HG03565 (cell line): ENCODE measurements around the gene CHSY1.
A peak's percentile ranks its signal among the peaks of the same experiment; 100 is the strongest.

Experiments used
- ATAC-seq: cut with Tn5 transposase; IDR thresholded peaks from one replicate; pipeline ENCODE4 v1.9.1; 2021; ENCODE audit warnings: mild to moderate bottlenecking, moderate library complexity; ENCODE audit not compliant: unreplicated experiment

CHSY1 gene

DNA sequence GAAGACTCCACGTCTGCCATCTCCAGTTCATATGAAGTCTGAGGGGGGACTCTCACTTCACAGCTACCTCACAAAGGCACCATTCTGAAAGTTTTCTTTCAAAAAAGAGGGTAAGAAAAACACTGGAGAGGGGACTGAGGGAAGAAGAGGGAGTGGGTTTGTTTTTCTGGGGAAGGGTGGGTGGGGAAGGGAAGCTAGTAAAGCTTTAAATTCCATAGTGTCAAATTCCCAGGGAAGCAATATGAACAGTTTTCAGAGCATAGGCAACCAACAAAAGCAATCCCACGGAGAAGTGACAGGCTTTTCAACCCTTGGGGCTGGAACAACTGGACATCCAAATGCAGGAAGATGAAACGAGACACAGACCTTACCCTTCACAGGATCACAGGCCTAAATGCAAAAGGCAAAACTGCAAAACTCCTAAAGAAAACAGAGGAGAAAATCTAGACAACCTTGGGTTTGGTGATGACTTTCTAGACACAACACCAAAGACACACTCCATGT, 61.7 kb downstream of the CHSY1 start:
- ATAC-seq = no peak

DNA sequence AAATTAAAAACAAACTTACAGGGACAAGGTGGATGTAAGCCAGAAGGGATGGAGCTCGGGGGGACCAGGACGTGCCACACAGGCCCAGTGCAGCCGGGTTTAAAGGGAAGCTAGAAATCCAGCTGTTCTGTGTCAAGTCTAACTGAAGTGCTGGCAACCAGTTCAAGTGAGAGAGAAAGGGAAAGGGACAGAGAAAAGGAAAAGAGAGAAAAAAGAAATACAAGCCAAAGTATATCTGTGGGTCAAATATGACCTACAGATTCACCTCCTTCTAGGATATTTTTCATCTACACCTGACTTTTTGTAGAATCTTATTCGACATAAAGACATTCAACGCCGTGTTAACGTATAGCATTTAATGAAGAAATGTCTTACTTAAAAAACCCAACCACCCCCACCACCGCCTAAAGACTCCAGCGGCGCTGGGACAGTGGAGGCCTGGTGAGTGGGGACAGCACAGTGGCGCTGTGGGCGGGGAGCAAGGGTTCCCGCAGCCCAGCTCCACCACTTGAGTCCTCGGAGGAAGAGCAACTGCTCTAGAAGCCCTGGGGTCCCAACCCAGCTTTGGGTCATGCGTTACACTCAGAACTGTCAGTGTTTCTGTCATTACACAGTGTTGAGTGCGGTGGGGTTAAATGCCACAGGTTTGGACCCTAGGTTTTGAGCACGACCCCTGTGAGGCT, 62.3 kb downstream of the CHSY1 start:
- ATAC-seq = no peak

DNA sequence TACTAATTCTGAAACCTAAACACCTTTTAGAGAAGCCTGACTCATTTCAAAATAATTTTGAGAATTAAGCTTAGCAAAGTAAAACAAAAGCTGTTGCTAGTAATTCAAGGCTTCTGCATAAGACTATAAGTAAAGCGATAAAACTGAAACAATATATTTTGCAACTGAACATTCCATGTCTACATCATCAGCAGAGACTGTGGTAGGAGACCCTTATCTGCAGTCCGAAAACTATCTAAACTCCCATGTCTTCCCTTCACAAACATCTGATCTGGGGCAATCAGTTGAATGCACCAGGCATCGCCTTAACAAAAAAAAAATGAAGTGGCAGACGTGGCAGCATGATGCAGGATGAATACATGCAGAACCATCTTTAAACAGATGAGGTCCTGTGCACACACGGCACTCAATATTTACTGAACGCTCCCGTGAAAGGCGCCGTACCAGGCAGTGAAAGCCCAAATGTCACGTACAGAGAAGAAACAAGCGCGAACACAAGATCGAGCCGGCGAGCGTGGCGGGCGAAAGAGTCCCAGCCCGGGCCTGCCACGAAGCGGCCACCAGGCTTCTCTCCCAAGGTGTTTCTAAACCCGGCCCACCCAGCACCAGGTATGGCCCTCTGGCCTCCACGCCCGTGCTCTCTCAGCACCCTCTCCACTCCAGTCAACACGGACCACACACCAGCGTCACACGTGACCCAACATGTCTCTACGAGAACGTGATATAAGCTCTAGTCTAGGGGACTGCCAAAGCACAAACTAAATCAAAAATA, 63.0 kb downstream of the CHSY1 start:
- ATAC-seq = peak; percentile 54

DNA sequence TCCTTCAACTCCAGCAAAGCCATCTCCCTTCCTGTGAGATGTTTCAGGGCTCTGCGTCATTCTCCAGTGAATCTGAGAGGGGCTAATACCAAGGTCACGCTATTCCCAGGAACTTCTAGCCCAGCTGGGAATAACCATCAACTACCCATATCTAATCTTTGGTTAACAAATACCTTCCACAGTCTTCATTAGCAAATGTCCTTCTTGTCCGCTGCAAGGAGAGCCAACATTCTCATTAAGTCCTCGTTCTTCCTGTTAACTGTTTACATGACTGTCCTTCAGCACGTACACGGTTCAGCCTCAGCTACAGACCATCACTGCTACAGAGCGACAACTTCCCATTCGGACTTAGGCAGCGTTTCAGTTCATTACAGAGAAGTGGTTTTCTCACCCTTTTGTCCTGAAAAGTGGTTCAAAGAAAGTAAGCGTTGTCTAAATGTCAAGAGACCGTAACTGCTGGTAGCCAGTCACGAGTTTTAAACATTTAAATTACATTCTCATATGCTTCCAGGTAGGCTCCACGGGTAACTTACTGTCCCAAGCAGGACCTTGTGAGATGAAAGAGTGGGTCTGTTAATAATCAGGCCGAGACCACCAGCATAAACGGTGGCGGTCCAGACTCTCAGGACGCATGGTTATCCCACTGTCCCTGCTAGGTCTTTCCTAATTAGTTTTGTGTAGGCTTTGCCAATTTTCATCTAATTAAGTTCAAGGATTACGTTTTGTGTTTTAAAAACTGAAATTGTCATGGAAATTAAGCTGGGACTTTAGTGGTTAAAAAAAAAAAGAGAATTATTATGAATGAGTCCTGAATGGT, 63.8 kb downstream of the CHSY1 start:
- ATAC-seq = peak; percentile 52

DNA sequence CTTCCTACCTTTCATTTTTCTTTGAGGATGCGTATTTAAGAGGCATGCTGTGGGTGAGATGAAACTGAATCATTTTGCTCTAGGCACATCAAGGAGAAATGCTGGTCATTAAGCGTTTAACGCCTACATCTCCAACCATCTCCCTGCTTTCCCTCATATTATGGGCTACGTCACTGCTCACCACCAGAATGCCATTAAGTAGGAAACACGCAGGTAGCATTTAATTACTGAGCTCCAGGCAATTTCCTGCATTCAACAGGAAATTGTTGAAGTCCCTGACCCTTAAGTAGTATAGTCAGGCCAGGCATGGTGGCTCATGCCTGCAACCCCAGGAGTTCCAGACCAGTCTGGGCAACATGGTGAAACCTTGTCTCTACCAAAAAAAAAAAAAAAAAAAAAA, 66.1 kb downstream of the CHSY1 start:
- no peak for ATAC-seq

DNA sequence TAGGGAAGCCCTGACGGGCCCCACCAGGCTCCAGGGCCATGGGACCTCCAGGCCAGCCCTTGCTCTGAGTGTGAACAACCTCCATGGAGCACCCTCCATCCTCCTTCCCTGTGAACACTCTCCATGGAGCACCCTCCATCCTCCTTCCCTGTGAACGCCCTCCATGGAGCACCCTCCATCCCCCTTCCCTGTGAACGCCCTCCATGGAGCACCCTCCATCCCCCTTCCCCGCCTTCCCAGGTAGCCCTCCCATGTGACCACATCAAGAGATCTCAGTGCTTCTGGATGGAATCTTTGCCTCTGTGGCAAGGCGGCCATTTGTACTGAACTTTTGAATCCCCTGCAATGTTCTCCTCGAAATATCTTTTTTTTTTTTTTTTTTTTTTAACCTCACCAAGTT, 66.5 kb downstream of the CHSY1 start:
- ATAC-seq = no peak

DNA sequence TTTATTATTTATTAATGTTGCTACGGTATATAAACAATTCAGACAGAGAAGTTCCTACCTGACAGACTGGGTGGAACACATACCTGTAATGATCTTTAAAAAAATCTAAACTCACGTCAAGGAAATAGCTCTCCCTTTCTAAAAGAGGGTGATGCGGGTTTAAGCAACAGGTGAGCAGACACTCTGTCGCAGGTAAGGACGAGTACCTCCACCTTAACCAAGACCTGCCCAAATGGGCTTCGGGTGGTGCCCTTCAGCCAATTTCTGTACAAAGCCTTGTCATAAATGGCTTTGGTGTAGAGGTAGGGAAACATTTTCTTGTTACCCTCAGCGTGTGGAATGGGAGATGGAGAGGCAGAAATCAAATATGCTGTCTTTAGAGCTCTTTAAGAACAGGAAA, 67.0 kb downstream of the CHSY1 start:
- ATAC-seq = no peak

DNA sequence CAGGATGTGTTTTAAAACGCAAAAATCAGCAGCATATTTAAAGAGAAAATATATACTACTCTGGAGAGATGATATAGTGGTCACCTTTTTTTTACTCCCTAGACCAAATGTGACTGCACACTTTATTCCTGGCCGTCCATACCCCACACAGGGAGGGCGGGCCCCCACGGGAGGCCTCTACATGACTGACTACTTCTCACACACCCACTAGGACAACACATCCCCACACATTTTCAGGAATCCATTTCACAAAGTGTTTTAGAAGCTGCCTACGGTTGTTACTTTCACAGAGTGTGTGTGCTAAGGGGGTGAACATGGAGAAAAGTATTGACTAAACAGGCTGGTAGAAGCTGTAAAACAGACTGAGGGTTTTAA, 67.9 kb downstream of the CHSY1 start:
- no peak for ATAC-seq

DNA sequence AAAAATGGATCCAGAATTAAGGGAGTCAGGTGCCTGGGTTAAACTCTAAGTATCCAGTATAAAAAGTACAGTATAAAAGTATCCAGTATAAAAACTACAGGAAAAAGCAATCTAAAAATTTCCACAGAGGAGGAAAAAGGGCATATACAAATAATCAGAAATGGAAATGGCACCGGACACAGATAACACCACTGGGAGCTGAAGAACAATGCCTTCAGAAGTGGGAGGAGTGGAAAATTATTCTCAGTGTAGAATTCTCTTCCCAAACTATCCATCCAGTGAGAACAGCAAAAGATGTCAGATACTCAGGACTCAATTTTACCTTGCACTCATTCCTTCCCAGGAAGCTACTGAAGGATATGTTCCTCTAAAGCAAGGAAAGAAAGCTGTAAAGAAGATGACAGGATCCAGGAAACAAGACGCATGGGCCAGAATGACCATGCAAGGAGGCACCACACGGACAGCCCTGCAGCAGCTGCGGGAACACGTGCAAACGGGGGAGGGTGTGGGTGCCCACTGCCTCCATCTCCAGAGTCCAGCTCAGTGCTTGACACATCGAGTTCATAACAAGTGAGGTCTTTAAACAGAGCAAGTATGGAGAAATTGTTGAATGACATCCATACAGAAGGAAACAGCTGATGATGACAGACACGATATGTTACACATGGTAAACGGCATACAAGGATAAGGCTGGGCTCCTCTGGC, 68.5 kb downstream of the CHSY1 start:
- no peak for ATAC-seq

DNA sequence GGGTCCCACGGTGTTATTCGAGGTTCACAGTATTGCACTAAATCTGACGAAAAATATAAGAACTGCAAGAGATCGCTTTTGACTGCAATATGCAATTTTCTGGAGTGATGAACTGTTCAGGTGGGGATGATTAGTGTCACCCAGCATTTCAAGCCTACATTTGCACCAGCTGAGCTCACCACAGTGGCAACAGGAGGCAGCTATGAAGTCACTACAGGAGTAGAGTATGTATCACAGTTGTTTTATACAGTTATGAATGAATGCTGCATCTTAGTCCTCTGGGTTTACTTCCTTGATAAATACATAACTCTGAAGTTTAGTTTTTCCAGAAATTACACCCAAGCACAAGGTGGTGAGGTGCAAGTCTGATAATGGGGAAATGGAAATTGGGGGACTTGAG, 69.6 kb downstream of the CHSY1 start:
- no peak for ATAC-seq

DNA sequence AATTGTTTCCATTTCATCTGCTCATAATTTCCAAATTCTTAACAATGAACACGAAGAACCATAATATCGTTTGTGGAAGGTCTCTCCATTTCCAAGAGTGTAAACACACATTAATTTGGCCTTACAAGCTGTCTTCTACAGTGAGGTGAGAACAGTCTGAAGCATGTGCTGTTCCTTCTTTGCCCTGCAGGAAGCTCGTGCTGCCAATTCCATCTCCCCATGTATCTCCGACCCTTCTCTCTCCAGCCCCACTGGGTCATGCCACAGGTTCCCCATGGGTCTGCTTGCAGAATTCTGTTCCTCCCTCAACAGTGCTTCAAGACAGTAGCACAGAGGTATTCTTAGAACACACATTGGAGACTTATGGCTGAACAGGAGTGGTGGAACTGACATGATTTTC, 70.5 kb downstream of the CHSY1 start:
- no peak for ATAC-seq

DNA sequence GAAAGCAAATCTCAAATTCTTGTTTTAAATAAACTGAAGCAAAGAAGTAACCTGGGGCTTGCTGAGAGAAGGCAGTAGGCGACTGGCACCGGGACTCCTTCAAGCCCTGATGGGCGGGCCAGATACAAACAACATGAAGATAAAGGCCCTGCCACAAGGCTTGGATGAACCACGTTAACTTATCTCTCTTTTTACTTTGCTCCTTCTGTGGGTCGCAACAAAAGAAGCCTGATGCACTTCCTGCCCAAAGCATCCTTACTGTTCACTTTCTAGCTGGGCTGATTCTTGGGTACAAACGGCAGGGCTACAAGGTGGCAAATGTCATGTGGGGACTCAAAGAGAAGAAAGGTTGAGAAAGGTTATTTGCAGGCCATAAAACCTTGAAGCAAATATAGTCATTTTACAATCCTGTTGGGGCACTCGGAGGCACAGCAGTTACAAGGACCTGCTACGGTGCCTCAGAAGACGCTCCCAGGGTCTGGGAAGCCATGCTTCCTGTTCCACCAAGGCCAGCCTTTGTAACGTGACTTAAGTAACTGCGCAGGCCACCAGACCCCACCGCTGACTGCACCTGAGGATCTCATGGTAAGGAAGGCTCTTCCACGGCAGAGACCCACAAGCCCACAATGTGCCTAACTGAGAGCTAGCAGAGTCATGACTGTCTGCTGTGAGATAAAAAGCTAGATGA, 71.1 kb downstream of the CHSY1 start:
- ATAC-seq = no peak

DNA sequence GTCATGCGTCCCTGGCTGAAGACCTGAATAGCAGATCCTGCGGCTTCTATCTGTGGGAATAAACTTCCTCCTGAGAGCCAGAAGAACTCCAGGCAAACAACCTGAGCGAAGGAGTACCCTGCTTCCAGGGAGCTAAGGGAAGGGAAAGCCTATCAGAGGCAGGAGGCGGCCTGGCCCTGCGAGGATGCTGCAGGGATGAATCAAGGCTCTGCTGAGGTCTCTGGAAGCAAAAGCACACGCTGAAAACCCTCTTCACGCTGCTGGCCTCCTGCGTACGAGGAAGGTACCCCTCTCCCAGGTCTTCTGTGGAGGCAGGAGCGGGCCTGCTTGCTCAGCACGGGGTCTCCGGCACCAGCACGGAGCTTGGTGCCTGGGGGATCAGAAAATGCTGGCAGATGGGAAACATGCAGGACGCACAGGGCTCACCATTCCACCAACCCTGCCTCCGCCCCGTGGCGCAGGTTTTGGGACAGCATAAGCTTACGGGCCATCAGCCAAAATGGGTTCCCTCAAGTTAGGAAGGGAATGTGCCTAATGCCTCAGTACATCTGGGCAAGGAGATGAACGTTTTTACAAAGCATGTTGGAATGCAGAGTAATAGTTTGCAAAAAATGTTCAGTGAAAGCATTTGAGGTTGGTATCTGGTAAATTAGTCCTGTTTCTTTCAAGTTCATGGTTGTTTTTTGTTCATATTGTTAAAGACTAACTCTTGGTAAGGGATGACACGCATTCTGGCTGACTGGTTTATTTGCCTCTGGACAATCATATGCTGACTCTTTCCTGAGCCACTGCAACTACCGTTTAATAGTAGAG, 72.3 kb downstream of the CHSY1 start:
- no peak for ATAC-seq

DNA sequence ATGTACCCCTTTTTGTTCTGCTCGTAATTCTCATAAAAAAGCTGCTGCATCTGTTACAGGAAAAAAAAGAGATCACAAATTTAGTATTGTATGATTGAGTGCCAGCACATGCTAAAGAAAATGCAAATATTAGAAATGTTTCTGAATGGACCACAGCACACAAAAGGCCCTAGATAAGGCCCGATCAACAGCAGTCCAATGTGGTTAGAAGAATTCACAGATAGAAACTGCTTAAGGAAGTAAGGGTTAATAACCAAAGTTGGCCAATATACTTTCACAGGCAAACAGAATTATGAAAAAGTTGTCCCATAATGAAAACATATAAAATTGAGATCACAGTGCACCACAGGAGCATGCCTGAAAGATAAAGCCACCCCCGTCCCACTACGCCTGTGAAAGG, 72.9 kb downstream of the CHSY1 start:
- no peak for ATAC-seq

DNA sequence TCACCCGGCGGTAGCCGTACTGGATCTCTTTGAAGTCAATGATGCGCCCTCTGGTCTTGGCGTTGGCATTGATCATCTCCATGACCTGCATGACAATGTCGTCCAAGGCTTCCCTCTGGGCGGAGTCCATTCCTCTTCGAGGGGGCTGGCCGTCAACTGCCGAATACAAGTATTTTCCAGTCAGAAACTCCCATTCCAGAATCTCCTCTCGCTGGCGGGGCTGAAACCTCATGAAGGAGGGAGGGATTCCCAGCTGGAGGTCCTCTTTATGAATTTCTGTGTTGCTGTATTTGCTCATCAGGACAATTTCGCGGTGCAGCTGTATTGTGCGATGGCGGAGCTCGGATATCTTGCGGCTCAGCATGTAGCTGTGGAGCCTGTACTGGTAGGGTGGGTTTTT, 73.4 kb downstream of the CHSY1 start:
- ATAC-seq = no peak

DNA sequence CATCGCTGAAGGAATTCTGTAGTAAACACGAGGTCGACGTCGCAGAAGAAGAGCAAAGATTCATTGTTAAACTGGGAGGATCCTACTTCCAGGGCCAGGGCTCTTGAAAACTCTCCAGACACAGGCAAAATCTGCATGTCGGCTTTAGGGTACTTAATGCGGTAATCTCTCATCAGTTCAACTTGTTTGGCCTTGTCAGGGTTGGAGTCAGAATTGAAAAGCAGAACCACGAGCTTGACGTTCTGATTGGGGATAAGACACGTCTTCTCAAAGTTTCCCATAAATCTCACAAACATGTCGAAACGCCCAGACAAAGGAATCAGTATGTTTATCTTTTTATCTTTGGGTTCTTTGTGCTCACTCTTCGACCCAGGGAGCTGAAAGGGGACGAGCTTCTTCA, 74.0 kb downstream of the CHSY1 start:
- no peak for ATAC-seq

DNA sequence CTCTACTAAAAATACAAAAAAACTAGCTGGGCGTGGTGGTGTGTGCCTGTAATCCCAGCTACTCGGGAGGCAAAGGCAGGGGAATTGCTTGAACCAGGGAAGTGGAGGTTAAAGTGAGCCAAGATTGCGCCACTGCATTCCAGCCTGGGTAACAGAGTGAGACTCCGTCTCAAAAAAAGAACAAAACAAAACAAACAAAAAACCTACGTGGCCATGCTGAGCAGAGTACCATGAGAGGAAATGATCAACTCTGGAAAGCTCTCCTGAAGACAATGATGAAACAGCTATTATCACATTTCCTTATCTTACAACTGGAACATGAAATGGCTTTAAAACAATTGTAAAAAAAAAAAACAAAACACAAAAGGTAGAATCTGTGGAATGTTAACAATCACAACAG, 75.2 kb downstream of the CHSY1 start:
- no peak for ATAC-seq

DNA sequence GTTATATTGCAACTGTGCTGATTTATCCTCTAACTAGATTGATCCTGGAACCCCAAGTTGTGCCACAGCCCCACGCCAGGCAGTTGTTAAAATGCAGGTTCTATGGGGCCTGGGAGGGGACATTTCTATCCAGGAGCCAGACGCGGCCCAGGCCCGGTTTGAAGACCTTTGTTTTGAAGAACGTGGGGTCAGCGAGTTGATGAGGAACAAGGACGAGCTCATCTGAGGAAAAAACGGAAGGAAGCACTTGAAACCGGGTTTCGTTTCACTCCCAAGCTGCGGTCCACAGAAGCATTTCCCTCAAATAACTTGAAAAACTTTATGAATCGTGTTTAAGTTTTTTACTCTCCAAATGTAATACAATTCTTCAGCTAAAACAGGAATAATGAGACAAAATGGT, 76.4 kb downstream of the CHSY1 start:
- no peak for ATAC-seq

DNA sequence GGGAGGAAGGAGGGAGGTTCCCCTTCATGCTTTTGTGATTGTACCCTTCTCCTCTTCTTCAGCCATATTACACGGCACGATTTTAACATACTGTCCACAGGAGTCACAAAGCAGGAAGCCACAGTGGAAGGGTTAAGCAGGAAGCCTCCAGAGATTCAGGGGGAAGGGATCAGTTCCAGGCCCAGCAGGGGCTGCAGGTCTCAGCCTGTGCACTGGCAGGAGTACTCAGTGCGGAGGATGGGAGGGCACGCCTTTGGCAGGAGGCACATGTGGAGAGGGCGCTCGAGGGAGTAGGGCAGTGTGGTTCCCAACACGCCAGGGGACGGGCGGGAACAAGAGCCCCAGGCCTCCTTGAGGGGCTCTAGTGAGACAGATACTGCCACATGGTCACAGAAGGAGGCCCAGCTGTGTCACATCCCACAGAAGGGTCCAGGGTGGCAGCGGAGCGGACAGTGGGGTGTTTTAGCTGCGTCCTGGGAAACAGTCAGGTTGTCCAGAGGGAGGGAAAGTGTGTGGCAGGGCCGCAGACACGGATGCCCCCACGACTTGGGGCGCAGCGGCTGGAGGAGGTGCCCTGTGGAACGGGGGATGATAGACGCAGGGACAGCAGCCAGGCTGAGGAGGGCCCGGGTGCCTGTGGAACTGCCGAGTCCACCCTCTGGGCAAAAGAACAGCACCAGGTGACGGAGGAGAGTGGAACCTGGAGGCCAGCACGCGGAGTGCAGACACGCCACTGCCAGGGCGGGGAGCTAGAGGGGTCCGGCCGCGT, 77.5 kb downstream of the CHSY1 start:
- ATAC-seq = no peak
